GM18517 (cell line): ENCODE measurements around the gene KRTAP10-11.
"Not testable (repeated sequence)": the region's sequence is repeated elsewhere in the genome, so short reads cannot be mapped to it uniquely, and the experiment has no call there.

Experiments used
- ATAC-seq: cut with Tn5 transposase; IDR thresholded peaks from one replicate; pipeline ENCODE4 v1.9.1; 2021; ENCODE audit warnings: mild to moderate bottlenecking, moderate library complexity; ENCODE audit not compliant: unreplicated experiment

The KRTAP10-11 gene

GRCh38 chr21:44614961-44615391 lies 31.2 kb upstream of the KRTAP10-11 start:
- no peak for ATAC-seq

GRCh38 chr21:44615466-44615865 lies 30.7 kb upstream of the KRTAP10-11 start:
- no peak for ATAC-seq

GRCh38 chr21:44615911-44616590 lies 30.2 kb upstream of the KRTAP10-11 start:
- no peak for ATAC-seq

DNA sequence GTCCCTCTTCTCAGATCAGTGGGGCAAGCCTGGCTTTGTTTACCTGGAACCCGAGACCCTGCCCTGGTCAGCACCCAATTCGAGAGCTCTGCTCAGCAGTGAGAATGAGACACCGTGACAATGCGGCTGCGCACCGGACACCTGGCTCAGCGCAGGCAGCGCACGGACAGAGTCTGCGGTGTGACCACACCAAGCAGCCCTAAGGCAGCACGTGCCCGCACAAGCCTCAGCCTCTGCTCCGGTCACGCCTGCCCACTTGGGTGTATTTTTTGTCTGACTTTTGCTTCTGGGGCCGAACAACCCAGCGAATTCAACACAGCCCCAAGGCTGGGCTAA lies 29.7 kb upstream of the KRTAP10-11 start:
- no peak for ATAC-seq

- no peak for ATAC-seq
Measured at GRCh38 chr21:44617071-44617501, 29.1 kb upstream of the KRTAP10-11 start.

DNA sequence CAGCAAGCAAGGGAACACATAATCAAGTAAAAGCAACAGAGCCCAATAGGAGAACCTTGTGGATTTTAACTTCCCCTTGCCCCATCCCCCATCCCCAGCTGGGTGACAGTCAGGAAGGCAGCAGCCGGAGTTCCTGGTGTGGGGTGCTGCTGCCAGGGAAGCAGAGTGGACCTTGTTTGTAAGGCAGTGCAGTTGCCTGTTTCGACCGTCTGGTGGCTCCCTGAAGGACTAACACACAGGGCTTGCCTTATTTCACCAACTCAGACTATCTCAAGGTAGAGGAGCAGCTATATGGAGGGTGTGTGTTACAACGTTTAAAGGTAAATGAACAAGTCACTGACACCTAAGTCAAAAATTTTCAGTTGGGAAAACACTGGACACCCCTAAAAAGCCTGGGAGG lies 27.7 kb upstream of the KRTAP10-11 start:
- no peak for ATAC-seq

DNA sequence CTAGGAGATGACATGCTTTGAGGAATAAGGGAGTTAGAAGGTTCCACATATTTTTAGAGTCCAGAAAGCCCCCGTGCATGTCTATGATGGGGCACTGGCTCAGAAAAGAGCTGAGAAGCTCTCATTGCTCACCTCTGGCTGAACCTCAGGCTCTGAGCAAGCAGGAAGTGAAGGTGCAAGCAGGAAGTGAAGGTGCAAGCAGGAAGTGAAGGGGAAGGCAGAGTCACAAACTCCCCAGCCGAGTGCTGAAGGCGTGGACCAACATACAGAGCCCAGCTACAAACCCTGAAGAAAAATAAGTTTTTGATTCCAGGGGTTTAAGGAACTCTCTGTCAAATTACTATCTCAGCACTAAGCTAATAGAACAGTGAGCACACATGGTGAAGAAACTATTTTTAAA lies 27.3 kb upstream of the KRTAP10-11 start:
- no peak for ATAC-seq

DNA sequence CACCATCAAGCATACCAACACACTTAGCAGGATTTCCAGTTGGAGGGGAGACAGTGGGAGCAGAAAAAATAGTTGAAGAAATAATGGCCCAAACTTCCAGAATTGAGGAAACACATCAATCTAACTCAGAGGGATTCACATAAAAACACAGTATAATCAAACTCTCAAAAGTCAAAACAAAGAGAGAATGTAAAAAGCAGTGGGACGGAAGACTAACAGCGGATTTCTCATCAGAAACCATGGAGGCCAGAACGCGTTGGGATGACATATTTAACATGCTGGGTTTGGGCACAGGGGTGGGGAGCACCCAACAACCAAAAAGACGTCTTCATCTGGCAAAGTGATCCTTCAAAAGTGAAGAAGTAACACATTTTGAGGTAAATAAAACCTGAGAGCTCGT lies 26.3 kb upstream of the KRTAP10-11 start:
- ATAC-seq = no peak

GRCh38 chr21:44623575-44623974 lies 22.6 kb upstream of the KRTAP10-11 start:
- ATAC-seq = no peak

GRCh38 chr21:44625756-44626155 lies 20.5 kb upstream of the KRTAP10-11 start:
- ATAC-seq = no peak

DNA sequence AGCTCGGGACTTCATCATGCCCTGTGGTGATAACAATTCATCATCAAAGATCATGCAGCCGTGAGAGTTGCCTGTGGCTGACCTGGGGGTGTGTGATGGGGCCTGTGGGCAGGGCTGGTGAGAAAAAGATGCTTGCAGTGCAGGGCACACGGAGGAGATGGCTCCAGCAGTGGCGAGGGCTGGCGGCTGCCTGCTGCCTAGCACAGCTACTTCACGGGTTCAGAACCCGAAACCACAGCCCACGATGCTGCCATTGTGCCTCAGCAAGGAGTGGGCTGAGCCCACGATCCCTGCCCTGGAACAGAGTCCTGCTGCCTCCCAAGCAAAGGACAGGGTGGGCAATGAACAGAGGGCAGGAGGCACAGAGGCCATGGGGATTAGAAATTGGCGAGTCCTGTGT lies 20.0 kb upstream of the KRTAP10-11 start:
- ATAC-seq = no peak

GRCh38 chr21:44626673-44627143 lies 19.5 kb upstream of the KRTAP10-11 start, which contains the start of gene KRTAP10-9:
KRTAP10-9 (plus strand) TSS chr21:44627093; CDS start chr21:44627172, 79 bp downstream.
- no peak for ATAC-seq

DNA sequence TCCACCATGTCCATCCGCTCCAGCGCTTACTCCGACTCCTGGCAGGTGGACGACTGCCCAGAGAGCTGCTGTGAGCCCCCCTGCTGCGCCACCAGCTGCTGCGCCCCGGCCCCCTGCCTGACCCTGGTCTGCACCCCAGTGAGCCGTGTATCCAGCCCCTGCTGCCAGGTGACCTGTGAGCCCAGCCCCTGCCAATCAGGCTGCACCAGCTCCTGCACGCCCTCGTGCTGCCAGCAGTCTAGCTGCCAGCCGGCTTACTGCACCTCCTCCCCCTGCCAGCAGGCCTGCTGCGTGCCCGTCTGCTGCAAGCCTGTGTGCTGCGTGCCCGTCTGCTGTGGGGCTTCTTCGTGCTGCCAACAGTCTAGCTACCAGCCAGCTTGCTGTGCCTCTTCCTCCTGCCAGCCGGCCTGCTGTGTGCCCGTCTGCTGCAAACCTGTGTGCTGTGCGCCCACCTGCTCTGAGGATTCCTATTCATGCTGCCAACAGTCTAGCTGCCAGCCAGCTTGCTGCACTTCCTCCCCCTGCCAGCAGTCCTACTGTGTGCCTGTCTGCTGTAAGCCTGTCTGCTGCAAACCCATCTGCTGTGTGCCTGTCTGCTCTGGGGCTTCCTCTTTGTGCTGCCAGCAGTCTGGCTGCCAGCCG lies 18.9 kb upstream of the KRTAP10-11 start:
- not testable (repeated sequence) for ATAC-seq

DNA sequence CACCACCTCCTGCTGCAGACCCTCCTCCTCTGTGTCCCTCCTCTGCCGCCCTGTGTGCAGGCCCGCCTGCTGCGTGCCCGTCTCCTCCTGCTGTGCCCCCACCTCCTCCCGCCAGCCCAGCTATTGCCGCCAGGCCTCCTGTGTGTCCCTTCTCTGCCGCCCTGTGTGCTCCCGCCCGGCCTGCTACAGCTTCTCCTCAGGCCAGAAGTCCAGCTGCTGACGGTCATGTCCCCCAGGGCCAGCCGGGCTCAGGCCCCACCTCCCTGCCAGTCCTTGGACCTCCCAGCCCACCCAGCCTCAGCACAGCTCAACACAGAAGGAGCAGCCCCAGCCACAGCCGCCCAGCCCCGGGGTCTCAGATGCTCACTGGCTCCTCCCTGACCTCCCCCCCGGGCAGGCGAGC lies 18.4 kb upstream of the KRTAP10-11 start:
- ATAC-seq = not testable (repeated sequence)

DNA sequence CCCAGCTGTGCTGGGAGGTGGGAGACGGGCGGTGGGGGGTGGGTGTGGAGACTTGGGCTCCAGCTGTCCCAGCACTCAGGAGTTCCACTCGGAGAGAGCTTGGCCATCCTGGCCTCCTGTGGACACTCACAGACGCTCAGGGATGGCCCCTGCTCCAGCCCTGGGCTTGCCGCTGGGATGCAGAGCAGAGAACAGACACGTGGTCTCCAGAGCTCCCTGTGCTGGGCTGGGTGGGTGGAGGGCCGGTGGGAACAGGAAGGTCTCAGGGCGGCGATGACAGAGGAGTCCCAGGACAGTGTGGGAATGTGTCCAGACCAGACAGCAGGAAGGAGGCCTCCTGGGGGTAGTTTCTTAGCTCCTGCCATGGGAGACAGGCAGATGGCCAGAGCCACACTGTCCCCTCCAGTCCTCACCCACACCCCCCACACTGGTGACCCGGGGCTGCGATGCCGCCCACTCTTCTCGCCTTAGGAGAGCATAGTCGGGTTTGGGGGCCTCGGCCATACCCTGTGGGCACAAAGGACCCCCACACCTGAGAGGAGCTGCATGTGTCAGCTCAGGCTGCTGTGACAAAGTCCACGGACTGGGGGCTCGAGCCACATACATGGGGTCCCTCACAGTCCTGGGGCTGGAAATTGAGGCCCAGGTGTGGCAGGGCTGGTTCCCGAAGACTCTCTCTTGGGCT lies 17.4 kb upstream of the KRTAP10-11 start:
- no peak for ATAC-seq

DNA sequence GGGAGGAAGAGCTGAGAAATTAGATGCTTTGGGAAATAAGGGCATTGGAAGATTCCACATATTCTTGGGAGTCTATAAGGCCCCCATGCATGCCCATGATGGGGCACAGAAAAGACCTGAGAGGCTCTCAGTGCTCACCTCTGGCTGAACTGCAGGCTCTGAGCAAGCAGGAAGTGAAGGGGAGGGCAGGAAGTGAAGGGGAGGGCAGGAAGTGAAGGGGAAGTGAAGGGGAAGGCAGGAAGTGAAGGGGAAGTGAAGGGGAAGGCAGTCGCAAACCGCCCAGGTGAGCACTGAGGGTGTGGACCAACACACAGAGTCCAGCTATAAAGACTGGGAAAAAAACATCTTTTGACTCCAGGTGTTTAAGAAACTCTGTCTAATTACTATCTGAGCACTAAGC lies 15.8 kb upstream of the KRTAP10-11 start:
- ATAC-seq = no peak

GRCh38 chr21:44632067-44632466 lies 14.1 kb upstream of the KRTAP10-11 start:
- ATAC-seq = no peak

- ATAC-seq = no peak
Measured at GRCh38 chr21:44636209-44637017, 9.8 kb upstream of the KRTAP10-11 start.

- ATAC-seq = no peak
Measured at GRCh38 chr21:44637018-44637850, 9.0 kb upstream of the KRTAP10-11 start, which contains the start of gene KRTAP10-10. KRTAP10-10 (plus strand) TSS chr21:44637356; CDS start chr21:44637418, 62 bp downstream.

- not testable (repeated sequence) for ATAC-seq
Measured at GRCh38 chr21:44637851-44638348, 8.3 kb upstream of the KRTAP10-11 start.
